ENCODE data around the gene MCF2L2.

The MCF2L2 gene

GRCh38 chr3:183310936-183311335, 117.5 kb downstream of the MCF2L2 start:
- TF ChIP-seq MAX (IDR thresholded peaks at IDR 0.05; ENCODE audit: low read depth, low read length), result no peak
- no peak for TF ChIP-seq POLR2A (IDR thresholded peaks at IDR 0.05; ENCODE audit: extremely low read depth, insufficient read length)
- TF ChIP-seq CTCF (IDR thresholded peaks at IDR 0.05; ENCODE audit: low read depth, low read length), result no peak
- no peak for TF ChIP-seq MYC (IDR thresholded peaks at IDR 0.05; ENCODE audit: low read depth, low read length)
- DNase-seq (ENCODE audit: low read depth), result no peak
- H3K4me3 ChIP-seq (ENCODE audit: low read depth, low read length), result no peak overlapping the region

- TF ChIP-seq MYC (IDR thresholded peaks at IDR 0.05; ENCODE audit: low read depth, low read length) (no peak), POLR2A (IDR thresholded peaks at IDR 0.05; ENCODE audit: extremely low read depth, insufficient read length) (no peak)
- H3K4me3 ChIP-seq (ENCODE audit: low read depth, low read length), result no peak overlapping the region
- no peak for DNase-seq (ENCODE audit: low read depth)
Observed at GRCh38 chr3:183309276-183309675, 119.1 kb downstream of the MCF2L2 start.

GRCh38 chr3:183308751-183309150, 119.7 kb downstream of the MCF2L2 start:
- TF ChIP-seq MYC (IDR thresholded peaks at IDR 0.05; ENCODE audit: low read depth, low read length) (no peak), POLR2A (IDR thresholded peaks at IDR 0.05; ENCODE audit: extremely low read depth, insufficient read length) (no peak), CTCF (IDR thresholded peaks at IDR 0.05; ENCODE audit: low read depth, low read length) (no peak), MAX (IDR thresholded peaks at IDR 0.05; ENCODE audit: low read depth, low read length) (no peak)
- peak; percentile 28 for DNase-seq (ENCODE audit: low read depth)
- no peak overlapping the region for H3K4me3 ChIP-seq (ENCODE audit: low read depth, low read length)

- TF ChIP-seq POLR2A (IDR thresholded peaks at IDR 0.05; ENCODE audit: extremely low read depth, insufficient read length) (no peak), CTCF (IDR thresholded peaks at IDR 0.05; ENCODE audit: low read depth, low read length) (no peak), MYC (IDR thresholded peaks at IDR 0.05; ENCODE audit: low read depth, low read length) (no peak), MAX (IDR thresholded peaks at IDR 0.05; ENCODE audit: low read depth, low read length) (no peak)
- DNase-seq (ENCODE audit: low read depth), result no peak
- H3K4me3 ChIP-seq (ENCODE audit: low read depth, low read length), result no peak overlapping the region
Observed at GRCh38 chr3:183307749-183308148, 120.7 kb downstream of the MCF2L2 start.

GRCh38 chr3:183306798-183307671, 121.4 kb downstream of the MCF2L2 start:
- no peak overlapping the region for H3K4me3 ChIP-seq (ENCODE audit: low read depth, low read length)
- DNase-seq (ENCODE audit: low read depth), result peak; percentile 89

More at GRCh38 chr3:183306798-183307671, 121.4 kb downstream of the MCF2L2 start:
- TF ChIP-seq POLR2A (IDR thresholded peaks at IDR 0.05; ENCODE audit: extremely low read depth, insufficient read length) (no peak), MAX (IDR thresholded peaks at IDR 0.05; ENCODE audit: low read depth, low read length) (peak; percentile 57; the same call in 1 of the 2 replicates), MYC (IDR thresholded peaks at IDR 0.05; ENCODE audit: low read depth, low read length) (peak; percentile 52), CTCF (IDR thresholded peaks at IDR 0.05; ENCODE audit: low read depth, low read length) (no peak)

Data from NB4 (cell line).